NB4 (cell line): ENCODE measurements around the gene RRAD.

Experiments
- DNase-seq: peaks from one replicate; pipeline ENCODE4 v3.0.0; 2010; ENCODE audit warnings: low read depth
- H3K4me3 ChIP-seq: one replicate; pipeline ENCODE4 v1.5.1; 2011; ENCODE audit warnings: mild to moderate bottlenecking, low read depth, low read length, moderate library complexity
- CTCF ChIP-seq: IDR thresholded peaks from one replicate; pipeline ENCODE4 v1.5.1; 2012; ENCODE audit warnings: low read depth, low read length
- MAX ChIP-seq: IDR thresholded peaks from 2 replicates; pipeline ENCODE4 v1.6.1; 2011; ENCODE audit warnings: low read depth, low read length
- MYC ChIP-seq: IDR thresholded peaks from 2 replicates; pipeline ENCODE4 v1.6.1; 2011; ENCODE audit warnings: low read depth, low read length
- POLR2A ChIP-seq: IDR thresholded peaks from 2 replicates; pipeline ENCODE4 v1.6.1; 2011; ENCODE audit warnings: mild to moderate bottlenecking; ENCODE audit not compliant: insufficient read length; ENCODE audit errors: extremely low read depth

The RRAD gene

GRCh38 chr16:66902648-66903543 lies 22.4 kb downstream of the RRAD start:
- no peak for DNase-seq

GRCh38 chr16:66901626-66902025 lies 23.7 kb downstream of the RRAD start:
- DNase-seq, result no peak
- TF ChIP-seq MAX (no peak), CTCF (no peak), MYC (no peak), POLR2A (no peak)
- H3K4me3 ChIP-seq, result no peak overlapping the region

More at GRCh38 chr16:66902648-66903543, 22.4 kb downstream of the RRAD start:
- TF ChIP-seq POLR2A (no peak), CTCF (no peak), MAX (no peak), MYC (no peak)
- H3K4me3 ChIP-seq, result no peak overlapping the region

- TF ChIP-seq POLR2A (no peak), MYC (no peak), CTCF (no peak), MAX (no peak)
- DNase-seq, result no peak
- H3K4me3 ChIP-seq, result no peak overlapping the region
Measured at GRCh38 chr16:66900721-66901441, 24.5 kb downstream of the RRAD start.

GRCh38 chr16:66899945-66900710 lies 25.2 kb downstream of the RRAD start:
- peak; percentile 36 for DNase-seq
- no peak overlapping the region for H3K4me3 ChIP-seq
- no peak for TF ChIP-seq CTCF
- no peak for TF ChIP-seq MYC
- TF ChIP-seq MAX, result no peak
- no peak for TF ChIP-seq POLR2A

- TF ChIP-seq MAX (no peak), POLR2A (no peak)
- no peak for DNase-seq
Measured at GRCh38 chr16:66899310-66899944, 25.9 kb downstream of the RRAD start.

More at GRCh38 chr16:66899310-66899944, 25.9 kb downstream of the RRAD start:
- H3K4me3 ChIP-seq, result no peak overlapping the region
